D721Med (cell line): Measurements from ENCODE around the gene CD247.

ENCODE experiments used
- DNase-seq: peaks from one replicate; pipeline ENCODE4 v3.0.0; 2011; ENCODE audit warnings: low spot score; ENCODE audit not compliant: insufficient read length
- FAIRE-seq: peaks from 2 replicates; lab custom pipeline; 2011; peaks lifted over from hg19 to GRCh38; lab: Jason Lieb, UNC
- CTCF ChIP-seq: IDR thresholded peaks from 2 replicates; pipeline ENCODE4 v1.5.1; 2012; ENCODE audit warnings: mild to moderate bottlenecking, control low read depth; ENCODE audit not compliant: insufficient read depth; ENCODE audit errors: missing control alignments

Gene CD247

GRCh38 chr1:167439301-167439988 lies 78.9 kb downstream of the CD247 start:
- no peak for FAIRE-seq
- no peak for TF ChIP-seq CTCF
- DNase-seq = peak; percentile 90

- no peak for TF ChIP-seq CTCF
- DNase-seq = no peak
- no peak for FAIRE-seq
These were observed 79.9 kb downstream of the CD247 start for GRCh38 chr1:167438171-167439138.

- no peak for TF ChIP-seq CTCF
- FAIRE-seq (no peak), DNase-seq (no peak)
These were observed 82.8 kb downstream of the CD247 start for GRCh38 chr1:167435484-167435883.

- FAIRE-seq (no peak), DNase-seq (no peak)
- no peak for TF ChIP-seq CTCF
These were observed 84.0 kb downstream of the CD247 start for GRCh38 chr1:167434306-167434705.

- FAIRE-seq (no peak), DNase-seq (no peak)
- TF ChIP-seq CTCF = no peak
These were observed 84.4 kb downstream of the CD247 start for GRCh38 chr1:167433884-167434283.

- DNase-seq (no peak), FAIRE-seq (no peak)
- no peak for TF ChIP-seq CTCF
These were observed 85.5 kb downstream of the CD247 start for GRCh38 chr1:167432780-167433179.
